KOPT-K1 (cell line): ENCODE measurements around the gene COL8A2.
A peak's percentile ranks its signal among the peaks of the same experiment; 100 is the strongest.

Experiments used
- H3K27ac ChIP-seq: fragments of 200-600 bp; sonication (generic); 2 replicates; pipeline ENCODE4 v1.5.1; 2016; ENCODE audit warnings: antibody characterized with exemption, mild to moderate bottlenecking, low read depth, low read length; ENCODE audit not compliant: poor library complexity, severe bottlenecking
- H3K36me3 ChIP-seq: fragments of 200-600 bp; sonication (generic); 2 replicates; pipeline ENCODE4 v1.5.1; 2017; ENCODE audit warnings: antibody characterized with exemption, mild to moderate bottlenecking, low read length, moderate library complexity; ENCODE audit not compliant: insufficient read depth
- H3K9me3 ChIP-seq: fragments of 200-600 bp; sonication (generic); 2 replicates; pipeline ENCODE4 v1.5.1; 2017; ENCODE audit warnings: antibody characterized with exemption, low read length, mild to moderate bottlenecking; ENCODE audit not compliant: insufficient read depth, poor library complexity, severe bottlenecking

Gene COL8A2

GRCh38 chr1:36096500-36097432 is 28.3 kb downstream of the COL8A2 start:
- H3K27ac ChIP-seq: no peak overlapping the region
- peaks cover 50% of the 10 kb centered on the region for H3K36me3 ChIP-seq
- H3K9me3 ChIP-seq: no peaks in the 10 kb centered on the region

GRCh38 chr1:36095760-36096405 is 29.1 kb downstream of the COL8A2 start:
- no peak overlapping the region for H3K27ac ChIP-seq
- peaks cover 59% of the 10 kb centered on the region for H3K36me3 ChIP-seq
- no peaks in the 10 kb centered on the region for H3K9me3 ChIP-seq

GRCh38 chr1:36094621-36095061 is 30.4 kb downstream of the COL8A2 start:
- Histone ChIP-seq H3K27ac (no peak overlapping the region), H3K9me3 (no peaks in the 10 kb centered on the region), H3K36me3 (peaks cover 61% of the 10 kb centered on the region)

- no peak overlapping the region for H3K27ac ChIP-seq
- no peaks in the 10 kb centered on the region for H3K9me3 ChIP-seq
- peaks cover 61% of the 10 kb centered on the region for H3K36me3 ChIP-seq
These were observed 31.1 kb downstream of the COL8A2 start for GRCh38 chr1:36093929-36094328.

- no peaks in the 10 kb centered on the region for H3K9me3 ChIP-seq
- no peak overlapping the region for H3K27ac ChIP-seq
- peaks cover 61% of the 10 kb centered on the region for H3K36me3 ChIP-seq
These were observed 31.8 kb downstream of the COL8A2 start for GRCh38 chr1:36093226-36093625.

GRCh38 chr1:36092798-36093185 is 32.2 kb downstream of the COL8A2 start:
- Histone ChIP-seq H3K36me3 (peaks cover 61% of the 10 kb centered on the region), H3K27ac (no peak overlapping the region), H3K9me3 (no peaks in the 10 kb centered on the region)

GRCh38 chr1:36092166-36092797 is 32.7 kb downstream of the COL8A2 start:
- Histone ChIP-seq H3K9me3 (no peaks in the 10 kb centered on the region), H3K27ac (no peak overlapping the region), H3K36me3 (peaks cover 61% of the 10 kb centered on the region)

GRCh38 chr1:36091698-36092097 is 33.3 kb downstream of the COL8A2 start:
- Histone ChIP-seq H3K9me3 (no peaks in the 10 kb centered on the region), H3K27ac (no peak overlapping the region), H3K36me3 (peaks cover 60% of the 10 kb centered on the region)

GRCh38 chr1:36091141-36091540 is 33.9 kb downstream of the COL8A2 start:
- no peaks in the 10 kb centered on the region for H3K9me3 ChIP-seq
- no peak overlapping the region for H3K27ac ChIP-seq
- peaks cover 54% of the 10 kb centered on the region for H3K36me3 ChIP-seq

GRCh38 chr1:36089393-36090121 is 35.5 kb downstream of the COL8A2 start:
- Histone ChIP-seq H3K27ac (peak overlapping the region; percentile 75), H3K9me3 (no peaks in the 10 kb centered on the region), H3K36me3 (peaks cover 39% of the 10 kb centered on the region)

- Histone ChIP-seq H3K9me3 (no peaks in the 10 kb centered on the region), H3K36me3 (peaks cover 31% of the 10 kb centered on the region), H3K27ac (peak within 1 kb of the TSS; percentile 75)
These were observed 36.2 kb downstream of the COL8A2 start, which contains the start of gene ADPRS for GRCh38 chr1:36088577-36089392. TSS of gene ADPRS (plus strand) at chr1:36088892. CDS start at chr1:36088905, 13 bp downstream.

GRCh38 chr1:36088265-36088576 is 36.8 kb downstream of the COL8A2 start:
- H3K27ac ChIP-seq: peak overlapping the region; percentile 75
- H3K9me3 ChIP-seq: no peaks in the 10 kb centered on the region
- peaks cover 25% of the 10 kb centered on the region for H3K36me3 ChIP-seq

GRCh38 chr1:36087233-36088123 is 37.5 kb downstream of the COL8A2 start:
- peak overlapping the region; percentile 75 for H3K27ac ChIP-seq

More at GRCh38 chr1:36087233-36088123, 37.5 kb downstream of the COL8A2 start:
- Histone ChIP-seq H3K9me3 (no peaks in the 10 kb centered on the region), H3K36me3 (peaks cover 18% of the 10 kb centered on the region)
